Skeletal muscle tissue (tissue), 4 donors: ENCODE results near the gene ZNF865. TPM values are rescaled to one million over a fixed set of nuclear protein-coding genes. Genes with fewer than 3 reads are reported as not detected.

Experiments used
- H3K27ac ChIP-seq: one replicate; pipeline ENCODE4 v1.7.0; 2013; ENCODE audit warnings: mild to moderate bottlenecking, low read depth, low read length, inconsistent platforms
- H3K27me3 ChIP-seq, 3 donors: one replicate each; pipeline ENCODE4 v1.7.0; 2013; ENCODE audit warnings: low read length in 3 of 3; ENCODE audit not compliant: control insufficient read depth in 3 of 3, insufficient read depth in 3 of 3
- H3K36me3 ChIP-seq, 3 donors: one replicate each; pipeline ENCODE4 v1.7.0; 2013; ENCODE audit warnings: low read length in 3 of 3; ENCODE audit not compliant: control insufficient read depth in 3 of 3, insufficient read depth in 3 of 3
- H3K4me1 ChIP-seq, 3 donors: one replicate each; pipeline ENCODE4 v1.7.0; 2013; ENCODE audit warnings: low read length in 3 of 3, mild to moderate bottlenecking in 3 of 3; ENCODE audit not compliant: control insufficient read depth in 3 of 3, insufficient read depth in 3 of 3
- H3K4me3 ChIP-seq, 3 donors: one replicate each; pipeline ENCODE4 v1.7.0; 2013; ENCODE audit warnings: low read length in 3 of 3
- H3K9ac ChIP-seq, 3 donors: one replicate each; pipeline ENCODE4 v1.7.0; 2013; ENCODE audit warnings: low read length in 3 of 3, mild to moderate bottlenecking in 3 of 3, moderate library complexity in 2 of 3, low read depth in 1 of 3
- H3K9me3 ChIP-seq, 3 donors: one replicate each; pipeline ENCODE4 v1.7.0; 2013; ENCODE audit warnings: low read length in 3 of 3; ENCODE audit not compliant: control insufficient read depth in 3 of 3
- total RNA-seq: library from RNA; depleted of rRNA; stranded (reverse); fragments of >200 nt; gene quantifications from one replicate; pipeline ENCODE4 v1.2.3, GENCODE V29; 2014
- donor health status: Osteomylitis.

Gene ZNF865
- total RNA-seq, 1 donor from 2014 or later = 1.0 TPM

- Histone ChIP-seq H3K27me3 (no peaks in the 10 kb centered on the region), H3K36me3 (peaks cover 22 to 34% (median 29%) of the 10 kb centered on the region in 3 donors)
These were observed 8.7 kb downstream of the ZNF865 start for GRCh38 chr19:55613930-55614710.

DNA sequence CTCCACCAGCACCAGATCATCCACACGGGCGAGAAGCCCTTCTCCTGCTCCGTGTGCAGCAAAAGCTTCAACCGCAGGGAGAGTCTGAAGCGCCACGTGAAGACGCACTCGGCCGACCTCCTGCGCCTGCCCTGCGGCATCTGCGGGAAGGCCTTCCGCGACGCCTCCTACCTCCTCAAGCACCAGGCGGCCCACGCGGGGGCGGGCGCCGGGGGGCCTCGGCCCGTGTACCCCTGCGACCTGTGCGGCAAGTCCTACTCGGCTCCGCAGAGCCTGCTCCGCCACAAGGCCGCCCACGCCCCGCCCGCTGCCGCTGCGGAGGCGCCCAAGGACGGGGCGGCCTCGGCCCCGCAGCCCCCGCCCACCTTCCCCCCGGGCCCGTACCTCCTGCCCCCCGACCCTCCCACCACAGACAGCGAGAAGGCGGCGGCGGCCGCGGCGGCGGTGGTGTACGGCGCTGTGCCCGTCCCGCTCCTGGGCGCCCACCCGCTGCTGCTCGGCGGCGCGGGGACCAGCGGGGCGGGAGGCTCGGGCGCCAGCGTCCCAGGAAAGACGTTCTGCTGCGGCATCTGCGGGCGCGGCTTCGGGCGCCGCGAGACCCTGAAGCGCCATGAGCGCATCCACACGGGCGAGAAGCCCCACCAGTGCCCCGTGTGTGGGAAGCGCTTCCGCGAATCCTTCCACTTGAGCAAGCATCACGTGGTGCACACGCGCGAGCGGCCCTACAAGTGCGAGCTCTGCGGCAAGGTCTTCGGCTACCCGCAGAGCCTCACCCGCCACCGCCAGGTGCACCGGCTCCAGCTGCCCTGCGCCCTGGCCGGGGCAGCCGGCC lies 9.5 kb downstream of the ZNF865 start:
- Histone ChIP-seq H3K27me3 (no peaks in the 10 kb centered on the region), H3K27ac (no peak overlapping the region), H3K4me1 (peaks cover 37 to 42% (median 39%) of the 10 kb centered on the region in 3 donors), H3K4me3 (no peak overlapping the region), H3K9me3 (no peaks in the 10 kb centered on the region), H3K9ac (no peak overlapping the region), H3K36me3 (peaks cover 15 to 34% (median 21%) of the 10 kb centered on the region in 3 donors)

More at GRCh38 chr19:55613930-55614710, 8.7 kb downstream of the ZNF865 start:
- Histone ChIP-seq H3K4me3 (no peak overlapping the region), H3K27ac (no peak overlapping the region), H3K4me1 (peaks cover 32 to 42% (median 38%) of the 10 kb centered on the region in 3 donors), H3K9me3 (no peaks in the 10 kb centered on the region), H3K9ac (no peak overlapping the region)

DNA sequence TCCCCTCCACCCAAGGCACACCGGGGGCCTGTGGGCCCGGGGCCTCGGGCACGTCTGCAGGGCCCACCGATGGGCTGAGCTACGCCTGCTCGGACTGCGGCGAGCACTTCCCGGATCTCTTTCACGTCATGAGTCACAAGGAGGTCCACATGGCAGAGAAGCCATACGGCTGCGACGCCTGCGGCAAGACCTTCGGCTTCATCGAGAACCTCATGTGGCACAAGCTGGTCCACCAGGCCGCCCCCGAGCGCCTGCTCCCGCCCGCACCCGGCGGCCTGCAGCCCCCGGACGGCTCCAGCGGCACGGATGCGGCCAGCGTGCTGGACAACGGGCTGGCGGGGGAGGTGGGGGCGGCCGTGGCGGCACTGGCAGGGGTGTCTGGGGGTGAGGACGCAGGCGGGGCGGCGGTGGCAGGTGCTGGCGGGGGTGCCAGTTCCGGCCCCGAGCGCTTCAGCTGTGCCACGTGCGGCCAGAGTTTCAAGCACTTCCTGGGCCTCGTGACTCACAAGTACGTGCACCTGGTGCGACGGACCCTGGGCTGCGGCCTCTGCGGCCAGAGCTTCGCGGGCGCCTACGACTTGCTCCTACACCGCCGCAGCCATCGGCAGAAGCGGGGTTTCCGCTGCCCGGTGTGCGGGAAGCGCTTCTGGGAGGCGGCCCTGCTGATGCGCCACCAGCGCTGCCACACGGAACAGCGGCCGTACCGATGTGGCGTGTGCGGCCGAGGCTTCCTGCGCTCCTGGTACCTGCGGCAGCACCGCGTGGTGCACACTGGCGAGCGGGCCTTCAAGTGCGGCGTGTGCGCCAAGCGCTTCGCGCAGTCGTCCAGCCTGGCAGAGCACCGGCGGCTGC lies 10.3 kb downstream of the ZNF865 start:
- Histone ChIP-seq H3K4me3 (no peak overlapping the region), H3K9me3 (no peaks in the 10 kb centered on the region), H3K36me3 (peaks cover 15 to 31% (median 21%) of the 10 kb centered on the region in 3 donors), H3K9ac (no peak overlapping the region), H3K4me1 (peaks cover 39 to 44% (median 40%) of the 10 kb centered on the region in 3 donors), H3K27me3 (no peaks in the 10 kb centered on the region), H3K27ac (no peak overlapping the region)

DNA sequence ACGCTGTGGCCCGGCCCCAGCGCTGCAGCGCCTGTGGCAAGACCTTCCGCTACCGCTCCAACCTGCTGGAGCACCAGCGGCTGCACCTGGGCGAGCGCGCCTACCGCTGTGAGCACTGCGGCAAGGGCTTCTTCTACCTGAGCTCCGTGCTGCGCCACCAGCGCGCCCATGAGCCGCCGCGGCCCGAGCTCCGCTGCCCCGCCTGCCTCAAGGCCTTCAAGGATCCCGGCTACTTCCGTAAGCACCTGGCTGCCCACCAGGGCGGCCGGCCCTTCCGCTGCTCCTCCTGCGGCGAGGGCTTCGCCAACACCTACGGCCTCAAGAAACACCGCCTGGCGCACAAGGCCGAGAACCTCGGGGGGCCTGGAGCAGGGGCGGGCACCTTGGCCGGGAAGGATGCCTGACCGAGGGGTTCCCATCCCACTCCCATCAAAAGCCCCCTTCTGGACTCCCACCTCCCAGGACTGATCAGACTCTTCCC lies 11.0 kb downstream of the ZNF865 start:
- peaks cover 17 to 36% (median 26%) of the 10 kb centered on the region in 3 donors for H3K36me3 ChIP-seq

GRCh38 chr19:55617426-55617825 lies 12.0 kb downstream of the ZNF865 start:
- Histone ChIP-seq H3K9ac (no peak overlapping the region), H3K4me1 (peaks cover 27 to 42% (median 35%) of the 10 kb centered on the region in 3 donors), H3K36me3 (peaks cover 17 to 39% (median 26%) of the 10 kb centered on the region in 3 donors), H3K4me3 (no peak overlapping the region), H3K27ac (no peak overlapping the region), H3K9me3 (no peaks in the 10 kb centered on the region), H3K27me3 (no peaks in the 10 kb centered on the region)

More for the DNA sequence above, 11.0 kb downstream of the ZNF865 start:
- no peaks in the 10 kb centered on the region for H3K27me3 ChIP-seq
- no peaks in the 10 kb centered on the region for H3K9me3 ChIP-seq
- no peak overlapping the region for H3K9ac ChIP-seq
- no peak overlapping the region for H3K27ac ChIP-seq
- H3K4me3 ChIP-seq = no peak overlapping the region
- peaks cover 37 to 44% (median 40%) of the 10 kb centered on the region in 3 donors for H3K4me1 ChIP-seq

DNA sequence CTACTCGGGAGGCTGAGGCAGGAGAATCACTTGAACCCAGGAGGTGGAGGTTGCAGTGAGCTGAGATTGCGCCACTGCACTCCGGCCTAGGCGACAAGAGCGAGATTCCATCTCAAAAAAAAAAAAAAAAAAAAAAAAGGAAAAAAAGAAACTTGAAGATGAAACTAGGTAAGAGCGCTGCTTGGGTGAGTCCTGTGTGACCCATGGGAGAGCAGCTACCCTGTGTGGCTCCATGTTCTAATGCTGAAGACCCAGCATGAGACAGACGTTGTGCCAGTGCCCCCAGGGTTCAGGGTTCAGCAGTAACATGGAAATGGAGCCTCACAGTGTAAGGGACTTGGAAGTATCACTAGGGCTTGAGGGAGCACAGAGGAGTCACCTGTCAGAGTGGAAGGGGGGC lies 13.0 kb downstream of the ZNF865 start:
- no peaks in the 10 kb centered on the region for H3K27me3 ChIP-seq
- no peak overlapping the region for H3K27ac ChIP-seq
- peaks cover 17 to 34% (median 26%) of the 10 kb centered on the region in 3 donors for H3K36me3 ChIP-seq
- H3K4me1 ChIP-seq = peaks cover 26 to 46% (median 37%) of the 10 kb centered on the region in 3 donors
- H3K9ac ChIP-seq = no peak overlapping the region
- H3K9me3 ChIP-seq = no peaks in the 10 kb centered on the region
- H3K4me3 ChIP-seq = no peak overlapping the region

DNA sequence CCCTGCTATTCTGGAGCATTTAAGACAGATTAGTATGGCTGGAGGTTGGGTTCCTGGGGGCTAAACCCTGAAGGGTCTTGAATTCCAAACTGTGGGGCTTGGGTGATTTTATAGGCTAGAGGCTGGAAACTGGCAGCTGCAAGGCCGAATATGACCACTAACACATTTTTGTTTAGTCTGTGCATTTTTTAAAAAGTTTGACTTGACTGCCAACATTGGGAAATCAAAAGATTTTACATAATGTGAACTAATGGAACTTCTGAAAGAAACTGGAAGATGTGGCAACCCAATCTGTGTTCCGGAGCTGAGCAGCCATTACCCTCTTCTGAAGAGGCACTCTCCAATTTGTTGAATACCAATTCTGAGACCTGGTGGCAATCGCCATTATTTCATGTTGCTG lies 13.8 kb downstream of the ZNF865 start:
- Histone ChIP-seq H3K9me3 (no peaks in the 10 kb centered on the region), H3K27ac (no peak overlapping the region), H3K4me1 (peaks cover 32 to 46% (median 42%) of the 10 kb centered on the region in 3 donors), H3K27me3 (no peaks in the 10 kb centered on the region), H3K36me3 (peaks cover 17 to 34% (median 26%) of the 10 kb centered on the region in 3 donors), H3K9ac (no peak overlapping the region), H3K4me3 (no peak overlapping the region)

GRCh38 chr19:55620410-55621204 lies 15.2 kb downstream of the ZNF865 start:
- Histone ChIP-seq H3K27ac (peak overlapping the region; percentile 6), H3K4me3 (no peak overlapping the region), H3K36me3 (peaks cover 17 to 29% (median 22%) of the 10 kb centered on the region in 3 donors), H3K4me1 (peaks cover 37 to 53% (median 48%) of the 10 kb centered on the region in 3 donors), H3K9ac (peak overlapping the region in 1 of 3 donors; percentile 50), H3K27me3 (no peaks in the 10 kb centered on the region), H3K9me3 (no peaks in the 10 kb centered on the region)
